Measurements from ENCODE around the gene ACAD9.
"Not testable (repeated sequence)": the region's sequence is repeated elsewhere in the genome, so short reads cannot be mapped to it uniquely, and the experiment has no call there.

ACAD9 gene

DNA sequence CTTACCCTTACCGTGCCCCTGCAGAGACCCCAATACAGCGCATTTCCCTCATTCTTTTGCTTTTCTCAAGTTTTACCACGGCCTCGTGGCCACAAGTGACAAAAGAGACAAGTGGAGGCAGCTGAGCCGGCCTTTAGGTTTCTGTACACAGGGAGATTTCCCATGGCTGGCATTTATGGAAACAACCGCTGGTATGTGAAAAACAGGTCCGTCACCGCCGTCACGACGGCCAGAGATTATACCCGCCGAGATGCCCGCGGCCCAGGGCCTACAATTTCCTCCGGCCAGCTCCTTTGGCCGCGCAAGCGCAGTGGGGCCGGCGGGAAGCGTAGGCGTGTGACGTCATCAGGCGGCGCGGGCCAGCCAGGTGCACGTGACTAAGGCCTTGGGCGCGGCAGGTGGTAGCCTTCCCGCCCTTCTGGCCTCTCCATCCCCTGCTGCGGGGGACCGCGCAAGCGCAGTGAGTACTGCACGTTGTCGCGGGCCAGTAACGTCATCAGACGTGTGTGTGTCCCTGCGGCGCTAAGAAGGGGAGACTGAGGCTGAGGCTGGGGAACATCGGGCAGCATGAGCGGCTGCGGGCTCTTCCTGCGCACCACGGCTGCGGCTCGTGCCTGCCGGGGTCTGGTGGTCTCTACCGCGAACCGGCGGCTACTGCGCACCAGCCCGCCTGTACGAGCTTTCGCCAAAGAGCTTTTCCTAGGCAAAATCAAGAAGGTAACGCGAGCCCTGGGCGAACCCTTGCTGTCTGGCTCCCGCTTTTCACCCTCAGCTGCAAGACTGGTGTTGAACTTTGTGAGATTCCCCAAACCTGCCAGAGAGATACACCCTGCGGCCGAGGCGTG is at the start of gene ACAD9:
Gene ACAD9 (plus strand): TSS at position 496 of the 845 bp plus-strand sequence. CDS start 72 bp downstream, at position 568.
- DNase-seq (ENCODE audit: low spot score), result peak; percentile 100

DNA sequence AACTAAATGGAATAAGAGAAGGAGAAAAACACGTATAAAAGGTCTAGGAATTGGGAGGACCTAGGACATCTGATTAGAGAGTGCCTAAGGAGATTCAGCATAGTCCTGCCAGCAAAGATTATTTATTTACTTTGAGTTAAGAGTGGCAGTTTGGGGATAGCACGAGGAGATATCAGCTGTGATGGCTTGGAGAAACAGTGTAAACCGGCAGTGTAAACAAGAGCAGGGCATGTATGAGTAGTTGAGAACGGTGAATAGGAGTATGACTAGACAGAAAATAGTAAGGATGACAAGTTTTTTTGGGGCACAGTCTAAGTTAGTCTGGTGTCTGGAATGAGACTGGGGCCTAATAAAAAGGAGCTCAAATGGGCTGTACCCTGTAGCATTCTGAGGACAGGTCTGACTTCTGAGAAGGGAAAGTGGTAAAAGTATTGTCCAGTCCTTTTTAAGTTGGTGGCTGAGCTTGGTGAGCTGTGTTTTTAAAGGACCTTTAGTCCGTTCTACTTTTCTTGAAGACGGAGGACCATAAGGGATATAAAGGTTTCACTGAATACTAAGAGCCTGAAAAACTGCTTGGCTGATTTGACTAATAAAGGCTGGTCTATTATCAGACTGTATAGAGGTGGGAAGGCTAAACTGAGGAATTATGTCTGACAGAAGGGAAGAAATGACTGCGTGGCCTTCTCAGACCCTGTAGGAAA is 49.3 kb upstream of the ACAD9 start:
- DNase-seq (ENCODE audit: low spot score), result not testable (repeated sequence)

DNA sequence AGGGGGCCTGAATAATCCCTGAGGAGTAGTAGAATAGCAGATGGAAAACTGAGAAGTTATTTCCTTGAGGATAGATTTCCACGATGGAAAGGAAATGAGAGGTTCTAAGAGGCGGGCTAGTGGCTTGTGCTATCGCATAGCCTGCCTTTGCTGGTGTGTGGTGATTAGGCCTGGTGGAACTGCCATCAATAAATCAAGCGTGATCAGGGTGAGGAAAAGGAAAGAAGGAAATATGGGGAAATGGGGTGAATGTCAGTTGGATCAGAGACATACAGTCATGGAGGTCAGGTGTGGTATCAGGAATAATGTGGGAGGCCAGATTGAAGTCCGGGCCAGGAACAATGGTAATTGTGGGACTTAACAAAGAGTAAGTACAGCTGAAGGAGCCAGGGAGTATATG is 48.7 kb upstream of the ACAD9 start:
- not testable (repeated sequence) for DNase-seq (ENCODE audit: low spot score)

DNA sequence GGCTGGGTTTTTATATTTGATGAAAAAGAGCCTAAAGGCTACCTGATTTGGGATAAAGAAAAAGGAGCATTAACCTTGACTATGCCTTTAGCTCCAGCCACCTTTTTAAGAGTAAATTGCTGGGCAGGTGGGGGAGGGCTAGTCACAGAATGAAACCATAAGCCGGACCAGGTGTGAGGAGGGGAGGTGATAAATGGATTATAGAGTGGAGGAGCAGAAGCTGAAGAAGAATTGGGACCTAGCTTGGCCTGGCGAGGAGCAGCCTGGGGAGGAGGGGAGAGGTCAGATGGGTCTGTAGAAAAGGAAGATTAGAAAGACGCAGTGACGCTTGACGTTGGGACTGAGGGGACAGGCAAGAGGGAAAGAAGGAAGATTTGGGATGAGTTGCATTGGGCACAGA is 46.4 kb upstream of the ACAD9 start:
- DNase-seq (ENCODE audit: low spot score), result not testable (repeated sequence)

DNA sequence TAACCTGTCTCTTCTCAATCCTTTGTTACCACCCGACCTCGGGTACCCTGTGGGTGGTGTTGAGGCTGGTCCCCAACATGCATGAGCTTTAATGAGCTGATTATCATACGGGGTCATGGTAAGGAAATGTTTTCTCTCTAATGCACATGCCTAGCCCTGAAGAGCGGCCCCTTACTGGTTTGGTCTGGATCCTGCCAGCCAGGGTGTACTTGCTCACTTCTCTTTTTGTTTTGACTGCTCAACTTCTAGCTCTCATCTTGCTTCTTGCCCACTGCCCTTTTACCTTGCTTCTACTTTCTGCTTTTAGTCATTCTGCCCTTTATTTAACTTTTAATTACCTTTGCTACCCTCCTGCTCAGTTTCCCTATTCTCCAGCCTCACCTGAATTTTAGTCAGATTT is 44.3 kb upstream of the ACAD9 start:
- DNase-seq (ENCODE audit: low spot score), result no peak

DNA sequence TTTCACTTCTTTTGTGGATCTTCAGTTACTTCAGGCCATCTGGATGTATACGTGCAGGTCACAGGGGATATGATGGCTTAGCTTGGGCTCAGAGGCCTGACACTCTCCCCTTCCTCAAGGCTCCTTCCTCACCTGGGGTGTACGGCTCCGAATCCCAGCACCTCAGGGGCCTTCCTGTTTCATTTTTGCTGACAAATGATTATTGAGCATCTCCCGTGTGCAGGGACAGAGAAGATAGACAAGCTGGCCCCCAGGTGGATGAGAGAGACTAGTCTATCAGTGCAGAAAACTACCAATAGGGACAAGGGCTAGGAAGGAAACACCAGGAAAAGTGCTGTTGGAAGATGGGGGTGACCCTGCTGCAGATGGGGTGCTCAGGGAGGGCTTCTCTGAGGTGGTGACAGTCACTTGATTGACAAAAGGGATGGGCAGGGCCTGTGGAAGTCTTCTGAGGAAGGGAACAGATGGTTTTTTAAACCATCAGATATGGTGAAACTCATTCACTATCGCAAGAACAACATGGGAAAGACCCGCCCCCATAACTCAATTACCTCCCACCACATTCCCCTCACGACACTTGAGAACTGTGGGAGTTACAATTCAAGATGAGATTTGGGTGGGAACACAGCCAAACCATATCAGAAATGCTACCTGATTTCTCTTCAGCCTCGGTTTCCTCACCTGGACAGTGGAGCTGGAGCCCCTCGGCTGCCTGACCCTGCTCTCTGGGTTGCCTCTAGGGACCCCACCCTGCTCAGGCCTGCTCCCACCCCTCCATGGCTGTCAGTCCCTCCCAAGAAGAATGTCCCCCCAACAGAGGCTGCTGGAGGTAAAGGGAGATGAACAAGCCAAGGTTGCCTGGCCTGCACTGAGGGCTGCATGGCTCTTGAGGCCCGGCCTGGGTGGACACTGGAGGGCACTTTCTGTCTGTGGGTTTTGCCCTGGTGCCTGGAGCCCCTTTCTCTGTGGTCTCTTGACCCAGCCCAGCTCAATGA is 37.2 kb upstream of the ACAD9 start:
- DNase-seq (ENCODE audit: low spot score), result no peak

DNA sequence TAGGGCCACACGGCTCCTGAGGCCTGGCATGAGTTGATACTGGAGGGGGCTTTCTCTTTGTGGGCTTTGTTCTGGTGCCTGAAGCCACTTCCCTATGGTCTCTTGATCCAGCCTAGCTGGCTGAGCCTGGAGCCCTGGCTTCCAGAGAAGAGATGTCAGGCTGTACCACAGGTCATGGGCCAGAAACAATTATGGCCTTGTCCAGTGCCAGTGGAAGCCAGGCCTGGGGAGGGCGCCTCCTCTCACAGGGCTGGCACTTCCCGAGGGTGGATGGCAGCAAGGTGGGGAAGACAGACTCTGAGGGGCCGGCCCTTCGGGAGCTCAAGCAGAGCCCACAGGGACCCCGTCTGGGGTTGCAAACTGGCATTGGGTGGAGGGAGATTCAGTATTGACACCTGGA is 34.9 kb upstream of the ACAD9 start:
- DNase-seq (ENCODE audit: low spot score), result no peak

DNA sequence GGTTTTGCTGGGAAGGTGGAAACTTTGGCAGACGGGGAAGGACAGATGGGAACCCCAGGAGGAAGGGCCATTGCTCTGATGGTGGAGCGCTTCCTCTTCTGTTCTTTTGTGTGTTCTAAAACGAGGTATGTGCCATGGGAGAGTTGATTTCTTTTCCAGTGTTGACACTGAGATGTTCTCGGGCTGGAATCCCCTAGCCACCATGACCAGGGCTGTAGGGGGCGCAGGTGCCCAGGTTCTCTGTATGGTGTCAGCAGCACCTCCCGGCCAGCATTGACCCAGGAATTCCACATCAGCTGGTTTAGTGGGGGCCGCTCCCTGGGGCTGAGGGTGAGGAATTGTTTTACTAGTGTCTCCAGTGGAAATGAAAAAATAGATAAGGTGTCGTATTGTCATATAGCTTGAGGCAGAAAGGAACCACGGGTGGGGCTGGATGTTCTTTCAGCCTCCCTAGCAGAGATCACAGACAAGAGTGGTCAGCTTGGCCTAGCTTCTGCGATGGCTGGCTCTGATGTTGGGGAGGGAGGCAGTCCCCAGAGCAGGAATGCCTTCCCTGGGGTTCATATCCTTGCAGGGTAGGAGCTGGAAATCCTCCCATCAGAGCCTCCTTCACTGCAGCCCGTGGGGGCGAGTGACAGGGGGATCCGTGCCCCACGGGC is 34.2 kb upstream of the ACAD9 start:
- DNase-seq (ENCODE audit: low spot score), result no peak

DNA sequence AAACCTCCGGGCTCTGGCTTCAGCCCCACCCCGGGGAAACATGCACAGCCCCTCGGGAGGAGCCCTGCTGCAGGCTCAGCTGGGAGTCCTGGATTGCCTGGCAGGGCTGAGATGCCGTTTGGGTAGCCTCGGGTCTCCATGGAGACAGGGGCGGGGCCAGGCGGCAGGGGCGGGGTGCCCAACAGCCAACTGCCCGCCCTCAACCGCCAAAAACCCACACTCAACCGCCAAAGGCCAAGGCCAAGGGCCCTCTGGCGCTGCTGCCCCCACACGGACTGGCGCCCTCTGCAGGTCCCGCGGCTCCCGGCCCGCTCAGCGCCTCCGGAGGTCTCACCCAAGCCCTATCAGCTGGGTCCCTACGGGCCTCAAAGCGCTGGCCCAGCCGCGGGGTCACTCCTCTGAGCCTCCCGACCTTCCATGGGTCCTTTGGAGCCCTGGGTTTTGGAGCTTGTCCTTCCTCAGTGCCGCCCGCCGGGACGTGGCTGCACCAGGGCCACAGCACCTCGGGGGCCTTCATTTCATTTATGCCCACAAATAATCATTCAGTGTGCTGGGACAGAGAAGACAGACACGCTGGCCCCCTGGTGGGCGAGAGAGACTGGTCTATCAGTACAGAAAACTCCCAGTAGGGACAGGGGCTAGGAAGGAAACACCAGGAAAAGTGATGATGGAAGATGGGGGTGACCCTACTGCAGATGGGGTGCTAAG is 33.5 kb upstream of the ACAD9 start:
- peak; percentile 90 for DNase-seq (ENCODE audit: low spot score)

DNA sequence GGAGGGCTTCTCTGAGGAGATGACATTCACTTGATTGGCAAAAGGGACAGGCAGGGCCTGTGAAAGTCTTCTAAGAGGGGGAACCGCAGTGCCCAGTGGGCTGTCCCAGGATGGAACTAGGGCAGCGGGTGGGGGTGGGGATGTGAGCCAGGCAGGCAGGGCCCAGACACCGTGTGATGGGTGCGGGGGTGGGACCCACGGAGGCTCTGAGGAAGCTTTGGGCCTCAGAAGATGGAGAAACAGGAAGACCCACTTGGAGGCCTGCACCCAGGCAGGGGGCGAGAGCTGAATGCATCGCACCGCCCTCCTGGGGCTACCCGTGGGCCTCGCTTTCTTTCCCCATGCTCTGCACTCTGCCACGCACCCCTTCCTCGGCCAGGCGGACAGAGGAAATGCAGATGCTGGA is 32.9 kb upstream of the ACAD9 start:
- no peak for DNase-seq (ENCODE audit: low spot score)

DNA sequence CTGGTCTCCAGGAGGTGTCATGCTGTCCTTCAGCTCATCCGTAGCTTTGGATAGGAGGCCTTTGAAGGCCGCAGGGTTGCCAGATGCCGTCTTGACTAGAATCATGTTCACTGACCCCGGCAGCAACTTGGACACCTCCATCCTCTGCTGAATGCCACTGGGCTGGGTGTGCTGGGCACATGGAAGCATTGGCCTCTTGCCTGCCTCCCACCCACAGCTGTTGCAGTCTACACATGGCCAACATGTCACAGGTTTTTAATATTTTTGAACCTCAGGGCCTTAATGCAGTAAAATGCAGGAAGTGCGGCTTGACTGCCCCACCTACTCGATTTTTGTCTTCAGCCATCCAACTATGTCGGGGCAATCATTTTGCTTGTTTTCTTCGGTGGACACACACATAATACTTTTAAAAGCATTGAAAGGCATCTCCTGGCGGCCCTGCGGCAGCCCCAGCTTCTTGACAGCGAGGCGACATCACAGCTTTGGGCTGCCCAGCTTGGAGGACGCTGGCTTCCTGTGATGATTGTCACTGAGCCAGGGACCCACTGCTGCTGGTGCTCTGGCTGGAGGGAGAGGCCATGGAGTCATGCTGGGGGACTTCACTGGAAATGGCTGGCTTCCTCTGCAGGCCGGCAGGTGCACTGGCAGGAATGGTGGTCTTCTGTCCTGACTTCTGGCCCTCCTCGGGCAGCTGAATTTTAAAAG is 31.6 kb upstream of the ACAD9 start:
- no peak for DNase-seq (ENCODE audit: low spot score)

DNA sequence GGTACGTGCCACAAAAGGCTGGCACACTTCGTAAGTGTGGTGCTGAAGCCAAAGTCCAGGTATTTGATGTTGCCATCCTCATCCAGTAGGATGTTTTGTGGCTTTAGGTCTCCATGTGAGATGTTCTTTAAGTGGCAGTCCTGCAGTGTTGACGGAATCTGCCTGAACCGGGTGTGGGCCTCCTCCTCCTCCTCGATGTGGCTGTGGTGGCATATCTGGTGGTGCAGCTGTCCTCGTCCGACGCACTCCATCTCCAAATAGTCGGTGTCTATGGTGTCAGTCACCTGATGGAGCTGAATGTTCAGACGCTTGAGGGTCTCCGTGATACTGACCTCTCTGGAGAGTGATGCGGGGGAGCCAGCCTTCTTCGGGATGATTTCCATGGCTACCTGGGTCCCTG is 30.5 kb upstream of the ACAD9 start:
- DNase-seq (ENCODE audit: low spot score), result no peak

DNA sequence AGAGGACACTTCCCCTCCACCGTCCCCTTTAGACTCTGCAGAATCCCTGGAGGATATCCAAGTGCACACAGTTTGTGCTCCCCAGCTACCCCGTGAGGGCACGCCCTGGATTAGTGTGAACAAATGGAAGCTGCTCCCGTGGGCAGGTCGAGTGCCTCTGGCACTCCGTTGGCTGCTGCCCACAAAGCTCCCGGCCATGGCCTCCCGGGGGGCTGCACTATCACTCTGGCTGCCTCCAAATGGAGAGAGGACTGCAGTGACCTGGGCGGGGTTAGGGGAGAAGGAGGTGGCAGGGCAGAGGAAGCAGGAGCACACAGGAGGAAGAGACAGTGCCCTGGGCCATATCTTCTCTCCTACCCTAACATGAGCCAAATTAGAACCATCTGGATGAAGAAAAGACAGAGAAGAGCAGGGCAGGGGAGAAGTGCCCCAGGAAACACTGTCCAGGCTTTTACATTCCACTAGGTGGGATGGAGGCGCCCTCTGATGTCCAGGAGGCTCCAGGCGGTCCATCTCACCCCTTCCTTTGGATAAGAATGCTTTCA is 29.4 kb upstream of the ACAD9 start:
- DNase-seq (ENCODE audit: low spot score), result no peak

DNA sequence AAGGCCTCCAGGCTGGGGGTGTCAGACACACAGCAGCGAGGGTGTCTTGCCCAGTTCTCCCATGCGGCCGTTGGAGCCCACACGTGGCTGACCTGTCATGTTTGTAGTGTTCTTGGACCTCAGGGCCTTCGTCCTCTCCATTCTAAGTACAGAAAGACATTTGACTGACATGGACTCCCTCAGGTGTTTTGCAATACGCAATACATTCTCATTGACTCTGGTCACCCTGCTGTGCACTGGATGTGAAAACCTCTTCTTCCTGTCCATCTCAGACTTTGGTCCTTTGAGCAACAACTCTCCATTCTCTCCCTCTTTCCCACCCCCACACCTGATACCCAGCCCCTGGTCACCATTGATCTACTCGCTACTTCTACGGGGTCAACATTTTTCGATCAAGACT is 28.9 kb upstream of the ACAD9 start:
- no peak for DNase-seq (ENCODE audit: low spot score)

DNA sequence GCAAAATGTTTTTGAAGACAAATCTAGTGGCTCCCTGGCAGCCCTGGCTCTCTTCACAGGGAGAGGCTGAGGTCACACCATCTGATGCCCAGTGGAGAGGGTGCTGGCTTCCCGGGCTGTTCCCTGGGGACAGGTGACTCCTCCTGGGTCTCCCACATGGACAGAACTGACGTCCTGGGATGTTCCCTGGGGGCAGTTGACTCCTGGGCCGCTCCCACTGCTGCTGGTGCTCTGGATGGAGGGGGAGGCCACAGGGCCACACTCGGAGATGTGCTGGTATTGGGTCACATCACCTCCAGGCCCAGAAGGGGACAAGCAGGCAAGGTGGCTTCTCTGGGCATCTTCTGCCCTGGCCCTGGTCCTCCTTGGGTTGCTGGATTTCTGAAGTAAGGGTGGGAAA is 27.8 kb upstream of the ACAD9 start:
- DNase-seq (ENCODE audit: low spot score), result no peak

DNA sequence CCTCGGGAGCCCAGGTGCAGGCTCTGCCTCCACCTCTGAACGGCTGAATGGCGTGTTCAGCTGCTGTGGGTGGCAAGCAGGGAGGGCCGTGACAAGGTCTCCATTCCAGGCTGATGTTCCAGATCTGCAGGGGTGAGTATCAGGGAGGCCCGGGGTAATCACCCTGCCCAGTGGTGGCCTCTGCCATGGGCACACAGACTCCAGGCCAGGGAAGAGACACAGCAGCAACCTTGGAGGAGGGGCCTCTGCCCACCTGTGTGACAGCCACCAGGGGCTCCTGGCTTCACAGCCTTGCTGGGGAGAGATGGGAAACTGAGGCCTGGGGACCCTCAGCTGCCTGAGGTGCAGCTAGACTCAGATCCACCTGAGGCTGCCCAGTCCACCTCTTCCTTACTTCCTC is 25.6 kb upstream of the ACAD9 start:
- no peak for DNase-seq (ENCODE audit: low spot score)

DNA sequence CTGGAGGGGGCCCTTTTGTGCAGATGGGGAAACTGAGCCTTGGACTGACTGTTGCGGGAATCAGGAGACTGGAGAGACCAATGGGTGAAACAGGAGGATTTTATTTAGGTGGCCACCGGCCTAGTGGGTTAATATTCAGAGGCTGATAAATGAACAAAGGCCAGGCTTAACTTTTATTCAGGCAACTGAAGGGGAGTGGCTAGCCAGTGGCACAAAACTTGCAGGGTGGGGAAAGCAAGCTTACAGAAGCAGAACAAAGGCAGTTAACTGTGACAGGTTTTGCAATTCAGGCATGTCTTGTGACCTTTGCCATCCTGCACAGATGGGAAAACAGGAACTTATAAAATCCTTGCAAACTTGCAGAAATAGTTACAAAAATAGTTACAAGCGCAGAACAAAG is 24.9 kb upstream of the ACAD9 start:
- no peak for DNase-seq (ENCODE audit: low spot score)

DNA sequence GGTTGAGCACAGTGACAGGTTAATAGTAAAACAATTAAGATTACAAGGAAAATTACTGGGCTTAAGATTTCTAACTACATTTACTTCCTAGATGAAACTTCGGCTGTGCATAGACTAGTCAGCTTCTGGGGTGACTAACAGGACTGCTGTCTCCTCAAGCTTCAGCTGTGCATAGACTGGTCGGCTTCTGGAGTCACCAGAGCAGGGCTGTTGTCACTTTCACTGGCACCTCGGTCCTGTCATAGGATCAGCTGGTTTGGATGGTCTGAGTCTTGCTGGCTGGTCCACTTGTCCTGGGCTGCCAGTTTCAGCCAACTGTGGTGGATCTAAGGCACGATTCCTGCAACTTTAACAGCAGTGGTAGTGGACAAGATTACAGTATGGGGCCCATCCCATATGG is 23.9 kb upstream of the ACAD9 start:
- DNase-seq (ENCODE audit: low spot score), result no peak

DNA sequence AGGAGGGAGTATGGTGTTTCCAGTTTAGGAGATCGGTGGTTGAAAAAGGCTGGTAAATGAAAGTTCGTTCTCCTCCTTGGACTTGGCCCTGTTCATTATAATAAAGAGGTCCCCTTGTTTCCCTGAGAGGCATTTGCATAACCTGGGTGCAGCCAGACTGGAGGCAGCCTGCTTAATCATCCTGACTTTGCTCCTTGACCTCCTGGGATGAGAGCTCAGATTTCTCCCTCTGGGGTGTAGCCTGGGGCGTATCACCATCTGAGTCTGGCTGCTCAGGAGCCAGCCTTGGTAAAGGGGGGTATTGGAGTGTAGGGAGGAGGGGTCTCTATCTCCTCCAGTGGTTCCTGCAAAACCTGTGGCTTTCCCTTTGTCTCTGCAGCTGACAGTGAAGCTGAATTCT is 21.3 kb upstream of the ACAD9 start:
- DNase-seq (ENCODE audit: low spot score), result no peak

DNA sequence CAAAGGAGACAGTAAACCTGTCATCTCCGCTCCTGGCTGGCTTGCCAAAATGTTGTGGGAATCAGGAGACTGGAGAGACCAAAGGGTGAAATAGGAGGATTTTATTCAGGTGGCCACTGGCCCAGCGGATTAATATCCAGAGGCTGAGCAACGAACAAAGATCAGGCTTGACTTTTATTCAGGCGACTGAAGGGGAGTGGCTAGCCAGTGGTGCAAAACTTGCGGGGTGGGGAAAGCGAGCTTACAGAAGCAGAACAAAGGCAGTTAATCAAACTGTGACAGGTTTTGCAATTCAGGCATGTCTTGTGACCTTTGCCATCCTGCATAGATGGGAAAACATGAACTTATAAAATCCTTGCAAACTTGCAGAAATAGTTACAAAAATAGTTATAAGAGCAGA is 19.8 kb upstream of the ACAD9 start:
- no peak for DNase-seq (ENCODE audit: low spot score)
